DMS114 treated with DMSO at 0.1 percent for 48 hours (cell line): ENCODE results near the gene ARFIP2.
A peak's percentile ranks its signal among the peaks of the same experiment; 100 is the strongest.
"Not testable (repeated sequence)": the region's sequence is repeated elsewhere in the genome, so short reads cannot be mapped to it uniquely, and the experiment has no call there.

Experiments used
- DNase-seq: peaks from one replicate; lab custom pipeline; 2025; ENCODE audit not compliant: unreplicated experiment; lab: John Stamatoyannopoulos, UW

ARFIP2 gene

DNA sequence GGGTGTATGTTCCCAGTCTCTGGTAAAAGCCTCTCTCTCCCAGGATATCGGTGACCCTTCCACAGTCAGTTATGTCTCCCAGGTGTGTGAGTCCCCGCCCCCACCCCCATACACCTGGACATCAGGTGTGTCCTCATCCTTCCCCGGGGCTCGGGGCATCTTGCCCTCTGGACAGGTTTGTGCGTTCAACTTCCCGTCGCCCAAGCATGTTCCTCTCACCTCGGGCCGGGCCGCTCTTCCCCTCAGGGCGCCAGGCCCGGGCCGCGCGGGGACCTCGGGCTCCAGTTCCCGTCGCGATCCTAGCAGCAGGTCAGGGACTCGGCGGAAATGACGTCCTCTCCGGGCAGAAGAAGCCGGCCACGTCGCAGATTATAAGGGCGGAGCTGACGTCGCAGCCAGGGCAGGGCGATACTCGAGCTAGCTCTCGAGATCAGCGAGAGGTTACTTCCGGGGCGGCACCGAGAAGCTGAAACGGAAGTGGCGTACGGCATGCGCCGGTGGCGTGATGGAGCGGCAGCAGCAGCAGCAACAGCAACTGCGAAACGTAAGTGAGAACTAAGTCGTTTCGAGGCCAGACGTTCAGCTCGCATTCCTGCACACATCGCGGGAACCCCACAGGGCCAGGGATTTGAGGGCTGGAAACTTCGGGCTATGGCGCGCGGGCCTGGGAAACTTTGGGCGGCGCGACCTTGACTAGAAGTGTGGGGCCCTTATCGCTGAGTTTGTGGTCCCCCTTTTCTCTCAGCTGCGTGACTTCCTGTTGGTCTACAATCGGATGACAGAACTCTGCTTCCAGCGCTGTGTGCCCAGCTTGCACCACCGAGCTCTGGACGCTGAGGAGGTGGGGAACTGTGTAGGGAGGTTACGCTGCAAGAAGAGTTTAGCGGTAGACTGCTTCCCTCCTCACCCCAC, at the start of gene ARFIP2, which contains the start of gene TIMM10B:
Gene ARFIP2 (minus strand): TSS at position 320 of the 912 bp plus-strand sequence. CDS start 910 bp downstream, outside the sequence.
Gene TIMM10B (plus strand): TSS at position 490 of the 912 bp plus-strand sequence. CDS start 16 bp downstream, at position 506.
- DNase-seq = peak; percentile 90

GRCh38 chr11:6530848-6531247, 49.7 kb upstream of the ARFIP2 start:
- no peak for DNase-seq

DNA sequence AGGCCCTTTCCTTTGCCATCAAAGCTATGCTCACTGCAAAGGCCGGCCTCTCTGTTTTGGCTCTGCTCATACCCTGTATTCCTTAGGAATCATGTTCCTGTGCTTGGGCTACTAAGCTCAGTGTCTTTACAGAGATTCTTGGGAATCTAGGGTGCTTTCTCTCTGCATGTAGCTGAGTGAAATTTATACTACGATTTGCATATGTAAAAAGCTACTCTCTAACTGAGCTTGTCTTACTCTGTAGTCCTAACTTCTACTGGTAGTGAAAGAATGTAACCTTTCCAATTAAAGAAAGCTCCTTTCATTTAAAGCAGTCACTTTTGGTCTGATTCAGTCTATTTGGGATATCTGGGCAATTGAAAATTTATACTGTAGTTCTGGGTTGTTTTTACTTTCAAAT, 48.1 kb upstream of the ARFIP2 start:
- DNase-seq = no peak

GRCh38 chr11:6526411-6527135, 45.4 kb upstream of the ARFIP2 start:
- DNase-seq = no peak

GRCh38 chr11:6523253-6523652, 42.1 kb upstream of the ARFIP2 start:
- no peak for DNase-seq

- not testable (repeated sequence) for DNase-seq
Measured at GRCh38 chr11:6521946-6522345, 40.8 kb upstream of the ARFIP2 start.

- no peak for DNase-seq
Measured at GRCh38 chr11:6520265-6520664, 39.1 kb upstream of the ARFIP2 start.

DNA sequence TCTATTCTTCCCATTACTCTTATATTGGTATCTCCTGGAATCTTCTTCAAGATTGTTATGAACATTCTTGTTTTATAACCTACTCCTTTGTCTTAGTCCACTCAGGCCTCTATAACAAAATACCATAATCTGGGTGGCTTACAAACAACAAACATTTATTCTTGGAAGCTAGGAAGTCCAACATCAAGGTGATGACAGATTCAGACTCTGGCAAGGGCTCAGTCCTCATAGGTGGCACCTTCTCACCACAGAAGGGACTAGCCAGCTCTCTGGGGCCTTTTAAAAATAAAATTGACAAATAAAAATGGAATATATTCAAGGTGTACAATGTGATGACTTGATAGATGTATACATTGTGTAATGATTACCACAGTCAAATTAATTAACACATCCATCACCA, 35.7 kb upstream of the ARFIP2 start:
- DNase-seq = no peak

DNA sequence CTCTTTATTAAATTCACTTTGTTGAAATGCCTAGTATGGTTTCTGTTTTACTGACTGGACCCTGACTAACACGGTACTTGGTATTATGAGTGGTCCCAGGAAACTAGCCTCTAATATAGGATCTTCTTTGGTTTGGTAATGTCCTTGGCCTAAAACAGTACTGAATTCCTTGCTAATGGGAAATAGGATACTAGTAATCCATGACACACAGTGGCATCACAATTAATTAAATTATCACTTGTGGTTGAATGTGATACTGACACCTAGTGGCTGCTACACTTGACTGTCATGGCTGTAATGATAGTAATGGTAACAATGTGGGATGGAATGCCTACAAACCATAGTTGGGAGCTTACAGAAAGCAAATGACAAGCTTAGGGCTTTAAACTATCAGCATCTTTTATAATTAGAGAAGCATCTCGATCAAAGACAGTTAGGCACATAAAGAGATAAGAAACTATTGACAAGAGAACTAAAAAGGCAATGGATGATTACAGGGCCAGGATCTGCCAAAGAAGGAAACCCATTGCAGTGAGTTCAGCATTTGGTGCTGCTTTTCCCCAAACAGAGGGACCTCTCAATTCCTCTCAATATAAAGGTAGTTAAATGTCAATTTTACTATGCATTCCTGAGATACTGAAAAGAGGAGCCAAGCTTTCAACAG, 24.6 kb upstream of the ARFIP2 start:
- peak; percentile 1 for DNase-seq

DNA sequence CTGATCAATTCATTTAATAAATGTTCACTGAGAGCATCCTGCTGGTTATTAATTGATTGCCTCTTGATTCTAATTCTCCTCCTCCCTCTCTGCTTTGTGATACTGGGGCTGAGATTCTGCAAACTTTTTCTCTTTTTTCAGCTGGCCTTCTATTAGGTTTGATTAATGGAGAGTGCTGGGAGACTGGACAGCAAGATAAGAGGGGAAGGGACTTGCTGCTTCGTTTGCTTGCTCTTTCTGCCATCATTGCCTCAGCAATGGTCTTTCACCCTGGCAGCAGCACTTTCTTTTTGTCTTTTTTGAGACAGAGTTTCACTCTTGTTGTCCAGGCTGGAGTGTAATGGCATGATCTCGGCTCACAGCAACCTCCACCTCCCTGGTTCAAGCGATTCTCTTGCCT, 23.0 kb upstream of the ARFIP2 start:
- no peak for DNase-seq

- no peak for DNase-seq
Measured at GRCh38 chr11:6502382-6502781, 21.3 kb upstream of the ARFIP2 start.

- DNase-seq = no peak
Measured at GRCh38 chr11:6498544-6498943, 17.4 kb upstream of the ARFIP2 start.

- DNase-seq = no peak
Measured at GRCh38 chr11:6498121-6498520, 17.0 kb upstream of the ARFIP2 start.

- DNase-seq = no peak
Measured at GRCh38 chr11:6497069-6497839, 16.1 kb upstream of the ARFIP2 start, which contains the start of gene DNHD1. TSS of gene DNHD1 (plus strand) at chr11:6497280. CDS start at chr11:6498216, 936 bp downstream.

GRCh38 chr11:6489306-6489705, 8.2 kb upstream of the ARFIP2 start:
- no peak for DNase-seq

GRCh38 chr11:6488821-6489220, 7.7 kb upstream of the ARFIP2 start:
- DNase-seq = no peak

DNA sequence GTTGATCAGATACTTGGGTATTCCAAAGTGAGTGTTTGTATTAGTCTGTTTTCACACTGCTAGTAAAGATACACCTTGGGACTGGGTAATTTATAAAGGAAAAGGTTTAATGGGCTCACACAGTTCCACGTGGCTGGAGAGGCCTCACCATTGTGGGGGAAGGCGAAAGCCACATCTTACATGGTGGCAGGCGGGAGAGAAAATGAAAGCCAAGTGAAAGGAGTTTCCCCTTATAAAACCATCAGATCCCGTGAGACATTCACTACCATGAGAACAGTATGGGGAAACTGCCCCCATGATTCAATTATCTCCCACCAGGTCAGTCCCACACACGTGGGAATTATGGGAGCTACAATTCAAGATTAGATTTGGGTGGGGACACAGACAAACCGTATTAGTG, 7.2 kb upstream of the ARFIP2 start:
- no peak for DNase-seq

DNA sequence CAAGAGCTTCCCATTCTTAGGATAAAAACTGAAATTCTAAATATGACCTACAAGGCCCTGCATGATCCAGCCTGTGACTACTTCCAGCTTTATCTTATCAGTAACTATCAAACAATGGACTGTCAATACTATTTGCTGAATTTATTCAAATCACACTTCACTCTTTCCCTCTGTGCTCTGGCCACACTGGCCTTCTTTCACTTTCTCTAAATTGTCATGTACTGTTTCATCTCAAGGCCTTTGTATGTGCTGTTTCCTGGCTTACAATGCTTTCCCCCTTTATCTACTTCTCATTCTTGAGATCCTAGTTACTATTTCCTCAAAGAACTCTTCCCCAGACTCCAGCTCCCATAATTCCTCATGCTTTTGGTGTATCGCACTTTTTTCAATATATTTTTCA, 5.8 kb upstream of the ARFIP2 start:
- no peak for DNase-seq

GRCh38 chr11:6486256-6486655, 5.1 kb upstream of the ARFIP2 start:
- DNase-seq = no peak

- DNase-seq = no peak
Measured at GRCh38 chr11:6485661-6486060, 4.5 kb upstream of the ARFIP2 start.

- no peak for DNase-seq
Measured at GRCh38 chr11:6483015-6483414, 1.9 kb upstream of the ARFIP2 start.
